Immature natural killer cell (primary cell): ENCODE data around the gene BPGM. TPM values are rescaled to one million over a fixed set of nuclear protein-coding genes. Genes with fewer than 3 reads are reported as not detected.
"Not testable (repeated sequence)": the region's sequence is repeated elsewhere in the genome, so short reads cannot be mapped to it uniquely, and the experiment has no call there.

Source experiments
- DNase-seq, 3 donors: peaks; one replicate each; pipeline ENCODE4 v3.0.0; 2022; ENCODE audit warnings: mixed read lengths in 1 of 3
- H3K27ac Mint-ChIP-seq, 6 donors: one replicate each; pipeline ENCODE4 v1.8.0; 2020; ENCODE audit warnings: mixed read lengths in 6 of 6, mild to moderate bottlenecking in 5 of 6, inconsistent platforms in 4 of 6, moderate library complexity in 3 of 6
- H3K27me3 Mint-ChIP-seq, 3 donors: one replicate each; pipeline ENCODE4 v1.8.0; 2020 to 2021; ENCODE audit warnings: low read depth in 3 of 3, mild to moderate bottlenecking in 3 of 3, mixed read lengths in 3 of 3, moderate library complexity in 3 of 3, inconsistent platforms in 1 of 3
- H3K36me3 Mint-ChIP-seq, 3 donors: one replicate each; pipeline ENCODE4 v1.8.0; 2020; ENCODE audit warnings: mixed read lengths in 3 of 3, inconsistent platforms in 2 of 3, mild to moderate bottlenecking in 2 of 3
- H3K4me1 Mint-ChIP-seq, 2 donors: one replicate each; pipeline ENCODE4 v1.8.0; 2020; ENCODE audit warnings: inconsistent platforms in 2 of 2, mild to moderate bottlenecking in 2 of 2, mixed read lengths in 2 of 2, moderate library complexity in 1 of 2
- H3K4me3 Mint-ChIP-seq, 5 donors: one replicate each; pipeline ENCODE4 v1.8.0; 2020; ENCODE audit warnings: mild to moderate bottlenecking in 5 of 5, mixed read lengths in 5 of 5, inconsistent platforms in 3 of 5, moderate library complexity in 3 of 5
- H3K9me3 Mint-ChIP-seq, 6 donors: one replicate each; pipeline ENCODE4 v1.8.0; 2020; ENCODE audit warnings: mild to moderate bottlenecking in 6 of 6, mixed read lengths in 6 of 6, inconsistent platforms in 4 of 6, moderate library complexity in 3 of 6
- polyA plus RNA-seq, 3 donors: library from polyadenylated mRNA; unstranded; fragments of 300-500 nt; fragmentation: Illumina TruSeq; gene quantifications; one replicate each; pipeline ENCODE4 v1.2.3, GENCODE V29; 2021

Gene BPGM
- polyA plus RNA-seq, 3 donors from 2014 or later = 58.3 to 71.3 (median 59.5) TPM

DNA sequence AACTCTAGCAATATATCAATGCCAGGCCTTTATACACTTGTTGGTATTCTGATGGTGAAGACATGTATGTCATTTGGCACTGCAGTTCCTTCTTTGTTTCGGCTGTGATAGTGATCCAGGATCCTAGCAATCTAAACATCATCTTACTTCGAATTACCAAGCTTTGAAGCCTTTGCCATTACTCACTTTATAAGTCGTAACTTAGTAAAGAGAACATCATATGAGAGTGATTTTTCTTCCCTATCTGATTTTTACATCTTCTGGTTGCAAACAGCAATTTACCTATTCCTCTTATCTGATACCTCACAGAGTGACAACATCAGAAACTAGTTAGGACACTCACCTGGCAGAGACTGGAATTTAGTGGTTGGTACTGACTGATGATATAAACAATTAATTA is 7.6 kb upstream of the BPGM start:
- H3K9me3 Mint-ChIP-seq = no peaks in the 10 kb centered on the region

DNA sequence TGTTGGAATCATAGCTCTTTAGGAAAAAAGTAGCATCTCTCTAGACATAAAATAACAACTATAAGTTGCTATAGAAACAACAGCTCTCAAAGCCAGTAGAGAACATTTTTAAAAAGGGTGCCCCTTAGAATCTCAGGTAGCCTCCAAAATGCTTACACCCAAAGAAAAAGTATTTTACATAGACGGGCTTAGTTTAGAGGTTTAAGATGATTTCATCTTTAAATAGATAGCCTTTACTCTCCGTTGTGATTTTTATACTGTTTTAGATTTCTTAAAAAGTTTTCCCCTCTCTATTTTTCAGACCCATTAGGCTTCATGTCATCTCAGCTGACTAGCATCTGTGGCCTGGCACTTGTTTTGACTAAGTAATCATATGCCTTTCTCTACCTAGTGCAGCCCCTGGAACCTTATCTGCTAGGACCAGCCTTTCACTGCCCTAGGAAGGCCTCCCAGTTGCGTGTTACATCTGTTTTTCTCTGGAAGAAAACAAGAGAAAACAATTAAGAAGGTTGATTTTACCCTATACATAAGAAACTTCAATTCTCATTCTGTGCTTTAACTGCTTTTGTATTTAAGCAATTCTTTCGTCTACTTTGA is 6.9 kb upstream of the BPGM start:
- no peak overlapping the region for H3K4me3 Mint-ChIP-seq
- H3K9me3 Mint-ChIP-seq = no peaks in the 10 kb centered on the region
- peaks cover 68 to 69% of the 10 kb centered on the region in 2 donors for H3K4me1 Mint-ChIP-seq
- peaks cover 0 to 4% (median 0%) of the 10 kb centered on the region in 3 donors for H3K27me3 Mint-ChIP-seq
- peak overlapping the region; percentile 3 to 93 (median 82) for H3K27ac Mint-ChIP-seq
- DNase-seq = no peak
- peaks cover 0 to 8% (median 0%) of the 10 kb centered on the region in 3 donors for H3K36me3 Mint-ChIP-seq

More for the DNA sequence above, 7.6 kb upstream of the BPGM start:
- Mint-ChIP-seq H3K27ac (peak overlapping the region in 3 of 6 donors; percentile 41 to 93 (median 72)), H3K4me3 (no peak overlapping the region), H3K4me1 (peaks cover 66 to 68% of the 10 kb centered on the region in 2 donors), H3K27me3 (peaks cover 0 to 4% (median 0%) of the 10 kb centered on the region in 3 donors), H3K36me3 (peaks cover 0 to 8% (median 0%) of the 10 kb centered on the region in 3 donors)
- no peak for DNase-seq

DNA sequence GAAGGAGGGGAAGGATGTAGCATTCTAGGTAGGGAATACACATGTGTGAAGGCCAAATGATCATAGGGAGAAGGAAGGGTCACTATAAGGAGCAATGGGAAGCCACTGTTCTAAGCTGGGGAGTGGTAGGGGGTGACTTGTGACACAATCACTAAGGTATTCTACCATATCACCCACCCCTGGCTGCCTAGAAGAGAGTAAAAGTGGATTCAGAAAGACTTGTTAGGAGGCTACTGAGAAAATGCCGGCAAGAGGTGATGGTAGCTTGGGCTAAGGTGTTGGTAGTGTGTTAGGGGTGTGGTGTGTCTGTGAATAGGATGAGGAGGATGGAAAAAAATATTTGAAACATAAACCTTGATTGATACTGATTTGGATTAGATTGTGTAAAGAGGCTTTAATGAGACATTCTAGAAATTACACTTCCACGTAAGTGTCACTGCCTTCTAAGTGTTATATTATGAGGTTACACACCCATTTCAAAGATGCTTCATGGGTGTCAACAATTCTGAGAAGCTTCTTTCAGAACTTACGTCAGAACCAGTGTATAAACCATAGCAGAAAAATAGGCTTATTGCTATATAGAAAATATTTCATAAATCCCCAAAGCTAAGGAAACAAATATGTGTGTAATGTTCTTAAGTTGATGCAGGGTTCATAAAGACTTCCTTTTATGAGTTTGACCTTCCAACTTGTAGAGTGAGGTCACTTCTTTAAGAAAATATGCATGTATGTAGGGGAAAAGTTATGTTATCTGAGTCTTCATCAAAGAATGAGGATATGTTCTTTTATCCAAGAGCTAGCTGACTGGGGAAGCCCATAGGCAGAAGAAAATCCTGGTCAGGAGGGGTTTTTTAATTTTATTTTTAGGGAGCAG is 5.6 kb upstream of the BPGM start:
- Mint-ChIP-seq H3K27me3 (peaks cover 0 to 4% (median 0%) of the 10 kb centered on the region in 3 donors), H3K36me3 (peaks cover 0 to 6% (median 0%) of the 10 kb centered on the region in 3 donors), H3K27ac (peak overlapping the region; percentile 80 to 94 (median 92)), H3K9me3 (no peaks in the 10 kb centered on the region), H3K4me1 (peaks cover 56 to 57% of the 10 kb centered on the region in 2 donors), H3K4me3 (peak overlapping the region; percentile 22 to 71 (median 44))
- DNase-seq = peak; percentile 49 to 74 (median 71)

DNA sequence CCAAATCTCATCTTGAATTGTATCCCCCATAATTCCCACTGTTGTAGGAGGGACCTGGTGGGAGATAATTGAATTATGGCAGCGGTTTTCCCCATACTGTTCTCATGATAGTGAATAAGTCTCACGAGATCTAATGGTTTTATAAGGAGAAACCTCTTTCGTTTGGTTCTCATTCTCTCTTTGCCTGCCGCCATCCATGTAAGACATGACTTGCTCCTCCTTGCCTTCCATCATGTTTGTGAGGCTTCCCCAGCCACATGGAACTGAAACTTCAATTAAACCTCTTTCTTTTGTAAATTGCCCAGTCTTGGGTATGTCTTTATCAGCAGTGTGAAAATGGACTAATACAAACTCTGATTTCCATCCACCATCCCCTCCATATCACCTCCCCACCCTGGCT is 4.7 kb upstream of the BPGM start:
- H3K36me3 Mint-ChIP-seq = not testable (repeated sequence)
- Mint-ChIP-seq H3K4me3 (peak overlapping the region in 3 of 5 donors; percentile 2 to 46 (median 44)), H3K27ac (peak overlapping the region; percentile 80 to 94 (median 92))

DNA sequence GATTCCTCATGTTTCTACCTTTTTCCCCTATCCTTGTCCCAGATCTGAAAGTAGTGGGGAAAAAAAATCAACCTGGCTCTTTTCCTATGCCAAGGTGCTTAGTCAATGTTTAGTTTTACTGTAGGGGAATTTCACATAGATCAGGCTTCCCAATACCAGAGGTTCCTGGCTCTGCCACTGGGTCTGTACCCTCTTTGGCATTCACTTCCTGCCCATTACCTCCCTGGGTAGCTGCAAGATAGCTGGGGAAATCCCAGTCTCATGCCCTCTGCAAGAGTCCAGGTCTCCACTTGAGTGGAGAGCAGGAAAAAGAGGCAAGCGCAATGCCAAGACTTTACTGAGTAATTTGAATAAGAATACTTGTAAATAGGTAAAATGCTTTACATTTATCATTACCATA is 3.5 kb upstream of the BPGM start:
- Mint-ChIP-seq H3K27ac (peak overlapping the region in 2 of 6 donors; percentile 58 to 60), H3K4me3 (no peak overlapping the region)

More for the DNA sequence above, 4.7 kb upstream of the BPGM start:
- DNase-seq, H3K9me3 Mint-ChIP-seq, H3K27me3 Mint-ChIP-seq: not testable (repeated sequence)
- H3K4me1 Mint-ChIP-seq = peaks cover 49 to 50% of the 10 kb centered on the region in 2 donors

DNA sequence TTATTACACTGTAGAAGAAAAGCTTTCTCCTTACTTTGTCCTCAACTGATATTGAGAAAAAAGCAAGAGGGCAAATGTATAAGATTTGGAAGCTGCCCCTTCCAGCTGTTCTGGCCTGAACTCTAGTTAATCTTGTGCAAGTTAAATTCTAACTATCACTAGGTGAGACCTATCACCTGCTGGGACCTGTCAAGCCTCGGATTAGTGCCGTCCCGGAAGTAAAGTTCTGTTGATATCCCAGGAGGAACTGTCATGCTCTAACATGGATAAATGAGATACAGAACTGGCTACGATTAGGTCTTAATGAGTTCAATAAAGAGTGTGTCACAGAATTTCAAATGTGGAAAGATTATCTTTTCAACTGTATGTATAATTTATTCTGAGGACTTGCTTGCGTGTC is 1.2 kb upstream of the BPGM start:
- no peak overlapping the region for H3K4me3 Mint-ChIP-seq
- no peak for DNase-seq
- H3K9me3 Mint-ChIP-seq = no peaks in the 10 kb centered on the region
- H3K36me3 Mint-ChIP-seq = no peaks in the 10 kb centered on the region
- no peak overlapping the region for H3K27ac Mint-ChIP-seq
- H3K27me3 Mint-ChIP-seq = peaks cover 0 to 2% (median 2%) of the 10 kb centered on the region in 3 donors
- peaks cover 50 to 56% of the 10 kb centered on the region in 2 donors for H3K4me1 Mint-ChIP-seq

More for the DNA sequence above, 3.5 kb upstream of the BPGM start:
- peaks cover 46 to 47% of the 10 kb centered on the region in 2 donors for H3K4me1 Mint-ChIP-seq
- H3K36me3 Mint-ChIP-seq = no peaks in the 10 kb centered on the region
- peaks cover 0 to 4% (median 0%) of the 10 kb centered on the region in 3 donors for H3K27me3 Mint-ChIP-seq
- DNase-seq = no peak
- no peaks in the 10 kb centered on the region for H3K9me3 Mint-ChIP-seq

DNA sequence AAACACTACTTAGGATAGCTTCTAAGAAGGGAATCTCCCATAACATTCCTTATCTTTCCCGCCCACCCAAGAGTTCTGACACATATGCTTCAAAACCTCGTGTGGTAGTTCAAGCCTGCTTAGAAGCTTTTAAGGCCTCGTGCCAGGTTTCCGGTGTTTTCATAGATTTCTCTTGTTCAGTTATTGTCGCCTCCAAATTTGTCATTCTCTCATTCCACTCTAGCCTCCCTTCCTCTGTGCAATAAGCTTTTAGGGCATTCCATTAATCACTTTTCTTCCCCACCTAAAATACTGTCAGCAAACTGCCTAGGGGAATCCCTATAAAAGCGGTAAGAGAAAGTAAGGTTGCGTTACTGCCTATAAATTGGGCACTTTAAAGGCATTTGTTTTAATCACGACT is 718 bp upstream of the BPGM start:
- H3K27ac Mint-ChIP-seq = no peak overlapping the region

DNA sequence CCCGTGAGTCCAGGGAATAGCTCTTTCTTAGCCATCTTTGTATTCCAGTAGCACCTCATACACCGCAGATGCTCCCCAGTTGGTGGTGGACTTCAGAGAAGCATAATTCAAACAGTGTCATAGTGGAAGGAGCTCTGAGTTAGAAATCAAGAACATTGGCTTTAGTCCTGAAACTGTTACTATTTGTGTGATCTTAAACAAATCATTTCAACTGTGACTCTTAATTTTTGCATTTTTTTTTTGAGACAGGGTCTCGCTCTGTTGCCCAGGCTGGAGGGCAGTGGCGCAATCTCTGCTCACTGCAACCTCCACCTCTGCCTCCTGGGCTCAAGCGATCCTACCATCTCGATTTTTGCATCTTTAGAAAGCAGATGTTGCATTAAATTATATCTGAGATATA is 1.8 kb downstream of the BPGM start:
- Mint-ChIP-seq H3K4me1 (peaks cover 45 to 56% of the 10 kb centered on the region in 2 donors), H3K27ac (peak overlapping the region in 4 of 6 donors; percentile 65 to 86 (median 80)), H3K36me3 (peaks cover 0 to 3% (median 0%) of the 10 kb centered on the region in 3 donors), H3K9me3 (no peaks in the 10 kb centered on the region), H3K4me3 (peak overlapping the region in 2 of 5 donors; percentile 75 to 77), H3K27me3 (peaks cover 0 to 2% (median 0%) of the 10 kb centered on the region in 3 donors)
- DNase-seq = no peak

More for the DNA sequence above, 718 bp upstream of the BPGM start:
- H3K9me3 Mint-ChIP-seq = no peaks in the 10 kb centered on the region
- no peaks in the 10 kb centered on the region for H3K36me3 Mint-ChIP-seq
- no peak overlapping the region for H3K4me3 Mint-ChIP-seq
- peaks cover 47 to 53% of the 10 kb centered on the region in 2 donors for H3K4me1 Mint-ChIP-seq
- H3K27me3 Mint-ChIP-seq = peaks cover 0 to 2% (median 2%) of the 10 kb centered on the region in 3 donors
- DNase-seq = no peak

DNA sequence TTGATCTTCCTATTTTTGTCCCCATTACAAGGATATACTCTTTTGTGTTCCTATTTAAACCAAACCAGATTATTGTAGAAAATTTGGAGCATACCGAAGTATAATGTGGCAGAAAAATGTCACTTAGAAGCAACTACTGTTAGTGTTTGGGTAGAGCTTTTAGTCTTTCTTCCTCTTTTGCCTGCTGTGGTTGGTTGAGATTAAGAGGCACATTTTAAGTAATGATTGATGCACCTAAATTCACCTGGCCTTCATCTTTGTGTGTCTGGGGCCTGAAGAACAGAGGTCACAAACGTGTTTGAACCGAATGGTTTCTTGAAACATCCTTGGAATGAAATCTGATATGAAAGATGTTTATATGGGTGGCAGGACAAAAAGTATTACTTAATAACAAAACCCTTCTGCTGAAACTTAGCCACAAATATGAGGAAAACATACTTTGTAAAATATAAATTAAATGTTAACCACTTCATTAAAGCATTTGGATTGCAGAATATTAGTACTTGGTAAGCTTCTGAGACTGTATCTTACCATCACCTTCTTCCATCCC is 2.6 kb downstream of the BPGM start:
- H3K36me3 Mint-ChIP-seq = peaks cover 0 to 3% (median 0%) of the 10 kb centered on the region in 3 donors
- H3K4me1 Mint-ChIP-seq = peaks cover 49 to 61% of the 10 kb centered on the region in 2 donors
- H3K4me3 Mint-ChIP-seq = peak overlapping the region in 4 of 5 donors; percentile 17 to 65 (median 54)

DNA sequence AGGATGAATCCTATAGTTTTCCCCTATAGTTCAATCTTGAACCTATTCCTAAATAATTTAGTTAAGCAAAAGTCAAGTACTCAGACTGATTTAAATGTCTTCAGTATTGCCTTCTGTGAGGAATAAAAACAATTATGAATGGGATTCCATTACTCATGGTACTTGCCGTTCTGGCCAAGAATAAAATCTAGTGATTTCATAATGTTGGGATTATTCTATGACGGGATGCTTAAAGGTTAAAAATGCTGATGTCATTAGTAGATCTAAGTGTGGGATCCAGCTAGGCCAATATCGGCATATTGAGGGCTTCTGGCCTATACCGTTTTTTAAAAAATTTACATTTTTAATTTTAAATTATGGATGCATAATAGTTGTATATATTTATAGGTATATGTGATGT is 5.3 kb downstream of the BPGM start:
- peaks cover 60 to 68% of the 10 kb centered on the region in 2 donors for H3K4me1 Mint-ChIP-seq
- peaks cover 0 to 12% (median 5%) of the 10 kb centered on the region in 3 donors for H3K36me3 Mint-ChIP-seq
- H3K9me3 Mint-ChIP-seq = no peaks in the 10 kb centered on the region
- no peak overlapping the region for H3K4me3 Mint-ChIP-seq
- H3K27me3 Mint-ChIP-seq = peaks cover 0 to 2% (median 0%) of the 10 kb centered on the region in 3 donors
- no peak overlapping the region for H3K27ac Mint-ChIP-seq
- no peak for DNase-seq

More for the DNA sequence above, 2.6 kb downstream of the BPGM start:
- H3K27ac Mint-ChIP-seq = peak overlapping the region in 1 of 6 donors; percentile 51
- no peaks in the 10 kb centered on the region for H3K9me3 Mint-ChIP-seq
- DNase-seq = no peak
- H3K27me3 Mint-ChIP-seq = peaks cover 0 to 2% (median 0%) of the 10 kb centered on the region in 3 donors

DNA sequence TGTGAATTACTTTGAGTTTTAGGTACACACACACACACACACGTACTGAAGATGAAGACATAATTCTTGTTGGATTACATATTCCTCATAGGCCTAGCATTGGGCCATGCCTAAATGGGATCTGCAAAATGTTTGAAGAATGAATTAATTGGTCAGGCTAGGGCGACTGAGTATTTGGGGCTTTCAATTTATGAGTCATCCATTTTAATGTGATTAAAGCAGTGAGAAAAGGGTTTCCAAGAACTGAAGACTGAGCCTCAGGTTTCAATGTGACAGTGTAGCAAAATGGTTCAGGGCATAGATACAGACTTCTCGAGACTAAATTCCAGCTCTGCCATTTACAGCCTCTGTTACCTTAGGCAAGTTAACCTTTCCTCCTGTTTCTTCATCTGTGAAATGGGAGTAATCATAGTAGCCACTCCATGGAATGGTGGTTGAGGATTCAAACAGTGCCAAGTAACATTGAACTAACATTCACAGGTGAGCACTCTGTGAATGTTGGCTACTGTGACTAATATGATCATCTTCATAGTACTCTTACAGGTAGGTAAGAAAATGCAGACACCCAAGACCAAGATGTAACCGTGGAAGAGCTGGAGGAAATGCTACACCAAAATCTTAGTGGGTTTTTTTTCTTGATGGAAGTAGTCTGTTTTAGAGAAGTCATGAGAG is 7.6 kb downstream of the BPGM start:
- Mint-ChIP-seq H3K36me3 (peaks cover 0 to 14% (median 7%) of the 10 kb centered on the region in 3 donors), H3K4me1 (peaks cover 64 to 73% of the 10 kb centered on the region in 2 donors), H3K4me3 (peak overlapping the region in 1 of 5 donors; percentile 3), H3K27me3 (no peaks in the 10 kb centered on the region), H3K9me3 (no peaks in the 10 kb centered on the region), H3K27ac (peak overlapping the region in 1 of 6 donors; percentile 26)
- no peak for DNase-seq

DNA sequence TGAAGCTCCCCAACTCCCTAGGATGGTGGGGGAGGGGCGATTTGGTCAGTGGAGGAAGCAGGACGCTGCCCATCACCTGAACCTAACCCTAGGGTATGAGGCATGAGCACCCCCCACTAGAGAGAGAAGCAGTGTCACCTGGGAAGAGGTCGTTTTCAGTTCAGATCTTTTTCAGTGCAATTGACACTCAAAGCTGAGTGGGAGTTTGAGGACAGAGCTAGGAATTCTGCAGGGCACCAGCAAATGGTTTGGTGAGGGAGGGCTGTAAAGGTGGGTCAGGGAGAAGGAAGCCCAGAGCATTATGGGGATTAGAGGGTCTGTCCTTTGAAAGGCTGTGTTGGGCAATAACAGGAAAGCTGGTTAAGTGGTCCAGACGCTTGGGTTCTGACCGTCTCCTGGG is 10.9 kb downstream of the BPGM start:
- no peak for DNase-seq
- Mint-ChIP-seq H3K4me1 (peaks cover 62 to 65% of the 10 kb centered on the region in 2 donors), H3K4me3 (no peak overlapping the region), H3K27ac (peak overlapping the region in 3 of 6 donors; percentile 12 to 55 (median 41)), H3K27me3 (no peaks in the 10 kb centered on the region), H3K9me3 (no peaks in the 10 kb centered on the region), H3K36me3 (peaks cover 15 to 23% (median 15%) of the 10 kb centered on the region in 3 donors)

DNA sequence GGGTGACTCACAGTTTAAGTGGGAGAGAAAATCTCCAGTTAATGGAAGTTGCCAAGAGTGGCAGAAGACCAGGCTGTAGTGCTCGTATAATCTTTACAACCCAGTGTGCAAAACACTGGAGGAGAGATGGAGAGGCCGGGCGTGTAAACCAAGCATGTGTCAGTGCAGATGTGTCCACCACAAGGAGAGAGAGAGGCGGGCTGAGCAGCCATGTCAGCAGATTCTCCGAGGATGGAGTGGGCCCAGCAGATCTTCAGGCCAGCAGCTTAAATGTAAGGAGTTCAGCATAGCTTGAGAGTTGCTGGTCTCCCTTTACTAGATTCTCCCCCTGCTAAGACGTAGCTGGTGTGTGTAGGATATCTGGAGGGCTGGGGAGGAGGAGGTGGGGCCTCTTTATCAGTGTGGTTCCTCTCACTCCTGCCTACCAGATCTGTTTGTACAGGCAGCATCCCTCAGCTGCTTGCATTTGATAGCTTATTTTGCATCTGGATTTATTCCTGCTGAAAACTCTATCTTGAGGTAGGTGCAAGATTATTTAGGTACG is 13.7 kb downstream of the BPGM start:
- Mint-ChIP-seq H3K4me1 (peaks cover 49 to 56% of the 10 kb centered on the region in 2 donors), H3K27me3 (no peaks in the 10 kb centered on the region), H3K9me3 (no peaks in the 10 kb centered on the region), H3K36me3 (peaks cover 22 to 36% (median 24%) of the 10 kb centered on the region in 3 donors), H3K27ac (peak overlapping the region in 3 of 6 donors; percentile 20 to 39 (median 35)), H3K4me3 (peak overlapping the region in 1 of 5 donors; percentile 51)
- DNase-seq = no peak
